Inflammatory macrophage treated with lipopolysaccharide for 4 hours (primary cell): ENCODE measurements around the gene ZNF710.

Experiments
- DNase-seq: peaks from one replicate; pipeline ENCODE4 v3.0.0-alpha.2; 2020

Gene ZNF710

DNA sequence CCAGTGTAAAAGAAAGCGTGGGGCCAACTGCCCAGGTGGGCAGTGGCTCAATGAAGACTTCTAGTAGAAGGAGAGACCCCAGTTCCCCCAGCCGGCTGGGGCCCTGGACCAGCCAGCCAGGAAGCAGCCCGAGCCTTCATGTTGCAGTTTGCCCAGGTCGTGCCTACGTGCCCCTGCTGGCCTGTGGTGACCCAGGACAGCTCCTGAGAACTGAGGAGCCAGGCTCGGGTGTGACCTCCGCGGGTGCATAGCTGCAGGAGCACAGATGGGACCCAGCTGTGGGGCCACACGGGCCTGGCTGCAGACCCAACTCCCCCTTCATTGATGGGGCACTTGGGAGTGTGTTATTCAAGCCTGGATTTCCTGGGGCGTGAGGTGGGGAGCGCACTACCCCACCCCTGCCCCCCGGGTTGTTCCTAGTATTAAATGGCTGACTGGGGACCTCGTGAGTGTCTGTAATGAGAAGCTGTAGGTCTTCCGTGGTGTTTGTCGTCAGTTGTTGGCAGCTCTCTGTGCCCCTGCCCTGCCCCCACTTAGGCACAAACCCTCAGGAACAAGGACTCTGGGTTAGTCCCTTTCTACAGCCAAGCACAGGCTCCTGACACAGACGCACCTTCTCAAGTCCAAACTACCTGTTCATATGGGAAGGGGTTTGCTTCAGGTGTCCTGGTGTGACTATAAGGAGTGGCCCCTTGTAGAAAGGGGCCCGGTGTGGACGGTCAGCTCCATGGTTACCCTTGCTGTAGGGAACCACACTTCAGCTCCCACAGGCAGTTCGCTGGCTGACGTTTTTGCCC lies 62.0 kb downstream of the ZNF710 start:
- DNase-seq, result no peak

DNA sequence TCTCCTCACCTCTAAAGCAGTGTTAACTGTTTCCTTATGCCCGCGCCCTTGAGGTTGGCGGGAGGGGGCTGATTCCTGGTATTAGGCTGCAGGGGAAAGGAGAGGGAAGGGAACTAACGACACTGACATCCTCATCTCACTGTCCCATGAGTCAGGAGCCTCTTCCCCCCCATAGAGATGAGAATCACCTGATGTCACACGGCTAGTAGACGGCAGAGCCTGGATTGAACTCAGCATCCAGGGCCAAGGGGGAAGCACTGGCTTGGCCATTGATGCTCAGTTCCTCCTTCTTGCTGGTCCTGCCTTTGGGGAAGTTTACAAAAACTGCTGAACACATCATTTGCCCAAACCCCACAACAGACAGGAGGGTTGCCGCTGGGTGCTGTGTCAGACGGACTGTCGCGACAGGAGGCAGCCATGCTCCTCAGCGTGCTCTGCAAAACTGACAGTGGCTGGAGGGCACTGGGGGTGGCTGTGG lies 62.7 kb downstream of the ZNF710 start:
- peak; percentile 92 for DNase-seq

DNA sequence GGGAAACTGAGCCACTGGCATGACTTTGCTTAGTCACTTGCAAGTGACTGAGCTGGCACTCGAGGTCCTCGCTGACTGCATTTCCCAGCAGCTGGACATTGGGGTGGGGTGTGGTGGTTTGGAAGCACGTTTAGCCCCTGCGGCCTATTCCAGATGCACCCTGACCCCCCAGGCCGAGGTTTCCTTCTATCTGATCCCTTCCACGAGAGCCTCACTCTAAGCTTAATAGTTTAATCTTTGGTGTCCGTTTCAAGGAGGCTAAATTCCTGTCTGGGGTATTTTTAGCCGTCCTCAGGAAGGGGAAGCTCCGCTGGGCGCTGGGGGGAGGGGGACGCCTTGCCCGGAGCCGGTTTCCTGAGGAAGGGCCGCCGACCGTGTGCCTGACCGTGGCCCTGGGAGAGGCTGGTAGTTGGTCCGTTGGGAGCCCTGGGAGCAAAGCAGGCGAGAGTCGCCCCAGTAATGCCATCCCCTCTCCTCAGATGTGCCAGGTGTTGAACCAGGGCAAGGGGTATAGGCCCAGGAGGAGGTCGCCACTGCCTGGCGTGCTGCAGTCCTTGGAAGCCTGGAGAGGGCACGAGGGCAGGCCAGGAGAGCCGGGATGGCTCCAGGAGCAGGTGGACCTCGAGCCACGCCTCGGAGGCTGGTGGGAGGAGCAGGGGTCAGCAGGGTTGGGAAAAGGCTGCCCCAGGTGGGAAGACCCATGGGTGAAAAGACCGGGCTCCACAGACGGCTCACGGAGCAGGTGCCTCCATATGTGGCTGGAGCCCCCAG lies 64.0 kb downstream of the ZNF710 start:
- DNase-seq, result peak; percentile 52

DNA sequence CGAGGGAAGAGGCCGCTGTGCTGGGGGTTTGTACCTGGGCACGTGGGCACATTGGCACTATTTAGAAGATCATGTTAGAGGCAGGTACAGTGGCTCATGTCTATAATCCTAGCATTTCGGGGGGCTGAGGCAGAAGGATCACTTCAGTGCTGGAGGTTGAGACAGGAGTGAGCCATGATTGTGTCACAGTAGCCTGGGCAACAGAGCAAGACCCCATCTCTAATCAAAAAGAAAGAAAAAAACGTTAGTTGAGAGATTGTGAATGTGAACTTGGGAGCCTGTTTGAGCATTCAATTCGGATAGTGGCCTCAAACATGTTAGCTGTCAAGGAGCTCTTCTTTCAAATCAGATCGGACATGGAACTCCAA lies 64.5 kb downstream of the ZNF710 start:
- DNase-seq, result no peak

DNA sequence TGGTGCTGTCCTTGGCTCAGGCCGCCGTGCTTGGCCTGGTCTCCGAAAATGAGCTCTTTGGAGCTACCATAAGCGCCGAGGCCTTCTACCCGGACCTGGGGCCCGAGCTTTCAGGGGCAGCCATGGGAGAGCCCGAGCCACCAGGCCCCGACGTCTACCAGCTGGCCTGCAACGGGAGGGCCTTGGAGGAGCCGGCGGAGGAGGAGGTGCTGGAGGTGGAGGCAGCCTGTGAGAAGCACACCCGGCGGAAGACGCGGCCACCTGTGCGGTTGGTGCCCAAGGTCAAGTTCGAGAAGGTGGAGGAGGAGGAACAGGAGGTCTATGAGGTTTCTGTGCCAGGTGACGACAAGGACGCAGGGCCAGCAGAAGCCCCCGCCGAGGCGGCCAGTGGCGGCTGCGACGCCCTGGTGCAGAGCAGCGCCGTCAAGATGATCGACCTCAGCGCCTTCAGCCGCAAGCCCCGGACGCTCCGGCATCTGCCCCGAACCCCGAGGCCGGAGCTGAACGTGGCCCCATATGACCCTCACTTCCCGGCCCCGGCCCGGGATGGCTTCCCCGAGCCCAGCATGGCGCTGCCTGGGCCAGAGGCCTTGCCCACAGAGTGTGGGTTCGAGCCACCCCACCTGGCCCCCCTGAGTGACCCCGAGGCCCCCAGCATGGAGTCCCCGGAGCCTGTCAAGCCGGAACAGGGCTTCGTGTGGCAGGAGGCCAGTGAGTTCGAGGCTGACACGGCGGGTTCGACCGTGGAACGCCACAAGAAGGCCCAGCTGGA lies 66.2 kb downstream of the ZNF710 start:
- DNase-seq, result no peak

DNA sequence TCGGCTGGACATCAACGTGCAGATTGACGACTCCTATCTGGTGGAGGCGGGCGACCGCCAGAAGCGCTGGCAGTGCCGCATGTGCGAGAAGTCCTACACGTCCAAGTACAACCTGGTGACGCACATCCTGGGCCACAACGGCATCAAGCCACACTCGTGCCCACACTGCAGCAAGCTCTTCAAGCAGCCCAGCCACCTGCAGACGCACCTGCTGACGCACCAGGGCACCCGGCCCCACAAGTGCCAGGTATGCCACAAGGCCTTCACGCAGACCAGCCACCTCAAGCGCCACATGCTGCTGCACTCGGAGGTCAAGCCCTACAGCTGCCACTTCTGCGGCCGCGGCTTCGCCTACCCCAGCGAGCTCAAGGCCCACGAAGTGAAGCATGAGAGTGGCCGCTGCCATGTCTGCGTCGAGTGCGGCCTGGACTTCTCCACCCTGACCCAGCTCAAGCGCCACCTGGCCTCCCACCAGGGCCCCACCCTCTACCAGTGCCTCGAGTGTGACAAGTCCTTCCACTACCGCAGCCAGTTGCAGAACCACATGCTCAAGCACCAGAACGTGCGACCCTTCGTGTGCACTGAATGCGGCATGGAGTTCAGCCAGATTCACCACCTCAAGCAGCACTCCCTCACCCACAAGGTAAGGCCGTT lies 67.0 kb downstream of the ZNF710 start:
- DNase-seq, result no peak

DNA sequence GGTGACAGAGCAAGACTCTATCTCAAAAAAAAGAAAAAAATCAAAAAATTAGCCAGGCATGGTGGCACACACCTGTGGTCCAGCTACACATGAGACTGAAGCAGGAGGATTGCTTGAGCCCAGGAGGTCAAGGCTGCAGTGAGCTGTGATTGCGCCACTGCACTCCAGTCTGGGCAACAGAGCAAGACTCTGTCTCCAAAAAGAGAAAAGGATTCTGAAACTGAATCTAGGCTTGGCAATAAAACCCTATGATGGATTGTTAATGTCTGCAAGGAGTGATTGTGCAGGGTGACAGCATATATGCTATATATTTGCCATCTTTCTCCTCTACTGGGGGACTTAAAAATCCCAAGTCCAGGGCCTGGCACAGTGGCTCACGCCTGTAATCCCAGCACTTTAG lies 69.5 kb downstream of the ZNF710 start:
- peak; percentile 68 for DNase-seq

DNA sequence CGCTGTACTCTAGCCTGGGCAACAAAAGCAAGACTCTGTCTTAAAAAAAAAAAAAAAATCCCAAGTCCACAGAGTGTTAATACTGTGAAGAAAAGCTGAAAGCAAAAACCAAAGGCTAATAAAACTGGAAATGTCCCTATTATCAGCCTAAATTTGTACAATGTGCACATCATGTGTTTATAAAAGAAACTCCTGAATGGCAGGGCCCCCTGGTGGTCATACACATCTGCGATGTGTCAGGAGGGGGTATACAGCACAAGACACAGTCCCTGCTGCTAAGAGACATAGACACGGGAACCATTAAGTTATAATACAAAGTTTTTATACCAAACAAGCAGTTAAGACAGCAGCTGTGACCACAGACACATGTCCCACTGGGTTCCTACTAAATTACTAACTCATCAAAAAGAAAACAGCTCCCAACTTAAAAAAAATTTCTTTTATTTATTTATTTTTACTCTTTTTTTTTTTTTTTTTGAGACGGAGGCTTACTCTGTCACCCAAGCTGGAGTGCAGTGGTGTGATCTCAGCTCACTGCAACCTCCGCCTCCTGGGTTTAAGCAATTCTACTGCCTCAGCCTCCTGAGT lies 70.2 kb downstream of the ZNF710 start:
- peak; percentile 88 for DNase-seq

DNA sequence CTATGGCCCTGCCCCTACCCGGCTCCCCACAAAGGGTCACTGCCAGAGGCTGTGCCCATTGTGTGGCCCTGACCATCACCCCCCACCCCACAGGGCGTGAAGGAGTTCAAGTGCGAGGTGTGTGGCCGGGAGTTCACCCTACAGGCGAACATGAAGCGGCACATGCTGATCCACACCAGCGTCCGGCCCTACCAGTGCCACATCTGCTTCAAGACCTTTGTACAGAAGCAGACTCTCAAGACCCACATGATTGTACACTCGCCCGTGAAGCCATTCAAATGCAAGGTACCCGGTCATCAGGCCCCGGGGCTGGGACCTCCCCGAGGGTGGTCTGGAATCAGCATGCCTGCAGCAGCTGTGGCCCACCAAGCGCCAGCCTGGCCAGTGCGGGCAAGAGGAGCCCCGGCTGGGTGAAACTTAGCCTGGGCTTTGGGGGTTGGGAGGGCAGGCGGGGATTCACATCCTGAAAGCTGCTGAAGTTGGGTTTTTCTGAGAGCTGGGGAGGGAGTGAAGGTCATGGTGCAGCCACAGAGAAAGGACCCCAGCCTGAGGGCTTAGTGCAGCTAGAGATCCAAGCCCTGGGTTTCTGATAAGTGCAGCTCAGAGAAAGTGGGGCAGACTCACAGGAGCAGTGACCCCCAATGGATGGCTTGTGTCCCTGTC lies 72.0 kb downstream of the ZNF710 start:
- no peak for DNase-seq

DNA sequence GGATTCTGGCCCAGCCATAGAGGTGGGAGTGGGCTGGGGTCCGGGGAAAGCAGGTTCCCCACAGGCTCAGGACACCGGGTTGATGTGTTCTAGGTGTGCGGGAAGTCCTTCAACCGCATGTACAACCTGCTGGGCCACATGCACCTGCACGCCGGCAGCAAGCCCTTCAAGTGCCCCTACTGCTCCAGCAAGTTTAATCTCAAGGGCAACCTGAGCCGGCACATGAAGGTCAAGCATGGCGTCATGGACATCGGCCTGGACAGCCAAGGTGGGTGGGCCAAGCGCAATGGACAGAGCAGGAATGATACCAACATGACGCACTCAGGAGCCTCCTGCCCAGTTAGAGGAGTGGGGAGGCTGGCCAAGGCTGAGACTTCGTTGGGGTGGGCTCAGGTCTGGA lies 72.9 kb downstream of the ZNF710 start:
- no peak for DNase-seq

DNA sequence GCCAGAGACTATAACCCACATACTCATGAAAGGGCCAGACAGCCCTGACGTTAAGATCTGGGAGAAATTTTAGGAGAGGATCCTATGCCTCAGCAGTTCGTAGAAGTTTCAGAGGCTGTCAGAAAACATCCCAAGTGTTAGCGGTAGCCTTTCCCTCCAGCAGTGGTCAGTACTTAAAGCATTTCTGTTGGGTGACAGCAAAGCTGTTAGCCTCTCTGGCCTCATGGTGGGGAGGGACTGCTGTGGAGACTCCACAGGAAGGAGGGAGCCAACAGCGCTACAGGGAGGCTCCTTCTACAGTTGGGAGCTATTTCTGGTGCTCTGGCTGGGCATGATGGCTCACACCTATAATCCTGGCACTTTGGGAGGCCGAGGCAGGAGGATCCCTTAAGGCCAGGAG lies 73.8 kb downstream of the ZNF710 start:
- DNase-seq, result no peak

DNA sequence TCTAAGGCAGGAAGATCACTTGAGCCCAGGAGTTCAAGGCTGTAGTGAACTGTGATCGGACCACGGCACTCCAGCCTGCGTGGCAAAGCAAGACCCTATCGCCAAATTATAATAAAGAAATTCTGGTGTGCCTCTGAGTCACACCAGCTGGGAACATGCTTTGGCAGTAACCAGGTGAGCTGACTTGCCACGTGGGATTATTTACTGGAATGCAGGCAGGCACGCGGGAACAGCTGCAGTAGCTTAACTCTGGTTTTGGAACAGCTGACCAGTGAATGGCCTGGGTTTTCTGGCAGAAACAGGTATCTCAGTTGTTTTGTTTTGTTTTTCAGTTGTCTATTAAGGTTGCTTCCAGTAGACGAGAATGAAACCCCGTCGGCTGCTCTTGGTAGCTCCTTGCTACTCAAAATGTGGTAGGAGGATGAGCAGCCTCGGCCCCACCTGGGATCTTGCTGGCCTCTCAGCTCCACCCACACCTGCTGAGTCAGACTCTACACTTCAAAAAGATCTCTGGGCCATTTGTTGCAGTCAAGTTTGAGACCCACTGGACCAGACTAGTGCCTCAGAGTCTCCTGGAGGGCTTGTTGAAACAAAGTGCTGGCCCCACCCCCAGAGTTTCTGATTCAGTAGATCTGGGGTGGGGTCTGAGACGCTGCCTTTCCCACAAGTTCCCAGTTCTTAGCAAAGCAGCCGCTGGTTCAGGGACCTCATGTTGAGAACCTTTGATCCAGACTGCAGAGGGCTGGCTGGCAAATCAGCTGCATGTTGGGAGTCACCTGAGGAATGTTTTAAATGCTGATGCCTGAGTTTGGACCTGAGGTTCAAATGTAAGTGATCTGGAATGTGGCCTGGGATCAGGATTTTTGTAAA lies 74.5 kb downstream of the ZNF710 start:
- DNase-seq, result no peak

DNA sequence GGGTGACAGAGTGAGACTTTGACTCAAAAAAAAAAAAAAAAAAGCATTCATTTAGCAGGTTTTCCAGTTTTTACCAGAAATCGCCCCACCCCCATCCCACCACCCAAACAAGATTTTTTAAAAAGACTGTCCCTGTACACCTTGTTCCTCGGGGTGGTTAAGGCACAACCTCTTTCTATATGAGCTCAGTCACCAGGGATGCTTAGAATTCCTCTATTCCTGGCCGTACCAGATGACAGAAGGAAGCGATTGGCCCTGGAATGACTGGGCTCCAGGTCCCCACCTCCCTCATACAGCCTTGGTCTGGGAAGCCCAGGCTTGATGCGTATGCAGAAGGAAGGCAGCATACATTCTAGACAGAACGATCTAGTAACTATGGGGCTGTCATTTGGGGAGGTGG lies 75.6 kb downstream of the ZNF710 start:
- no peak for DNase-seq

DNA sequence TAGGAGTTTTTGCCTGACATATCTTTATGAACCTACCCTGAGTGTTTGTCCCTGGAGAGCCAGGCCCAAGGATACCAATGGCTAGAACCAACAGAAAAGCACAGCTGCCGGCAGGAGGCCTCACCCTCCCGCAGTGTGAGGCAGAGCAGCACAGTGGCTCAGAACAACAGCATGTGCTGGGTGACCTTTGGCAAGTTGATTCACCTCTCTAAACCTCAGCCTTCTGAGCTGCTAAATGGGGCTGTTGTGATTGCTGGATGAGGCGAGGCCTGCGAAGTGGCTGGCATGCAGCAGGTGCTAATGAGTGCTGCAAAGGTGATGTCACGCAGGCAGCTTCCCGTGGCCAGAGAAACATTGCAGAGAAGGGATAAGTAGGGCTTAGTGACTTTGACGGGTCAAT lies 77.8 kb downstream of the ZNF710 start:
- no peak for DNase-seq

DNA sequence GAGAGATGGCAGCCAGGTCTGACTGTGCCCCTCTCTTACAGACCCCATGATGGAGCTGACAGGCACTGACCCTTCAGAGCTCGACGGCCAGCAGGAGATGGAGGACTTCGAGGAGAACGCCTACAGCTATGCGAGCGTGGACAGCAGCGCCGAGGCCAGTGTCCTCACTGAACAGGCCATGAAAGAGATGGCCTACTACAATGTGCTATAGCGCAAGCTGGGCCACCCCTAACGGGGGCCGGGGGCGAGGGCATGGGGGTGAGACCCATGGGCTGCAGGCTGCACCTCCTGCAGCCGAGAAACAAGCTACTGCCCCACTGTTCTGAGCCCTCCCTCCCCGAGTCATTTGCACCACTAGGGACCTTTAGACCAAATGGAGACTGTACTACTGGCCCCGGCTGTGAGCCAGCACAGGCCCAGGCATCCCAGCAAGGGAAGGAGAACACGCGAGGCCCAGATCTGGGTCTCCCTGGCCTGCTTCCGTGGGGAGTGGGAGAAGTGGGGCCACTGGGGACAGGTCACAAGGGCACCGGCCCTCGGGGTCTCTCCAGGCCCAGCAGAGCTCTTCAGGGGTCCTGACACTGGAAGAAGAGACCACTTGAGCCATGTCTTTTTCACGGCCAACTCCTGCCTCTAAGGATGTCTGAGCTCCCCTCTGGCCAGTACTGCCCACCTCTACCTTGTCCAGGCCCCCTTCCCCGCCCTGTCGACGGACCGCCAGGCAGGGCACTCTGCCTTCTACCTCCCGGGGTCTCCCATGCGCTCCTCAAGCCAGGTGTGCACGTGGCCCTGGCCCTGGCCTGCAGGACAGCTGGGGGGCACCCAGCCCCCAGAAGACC lies 78.7 kb downstream of the ZNF710 start:
- no peak for DNase-seq

DNA sequence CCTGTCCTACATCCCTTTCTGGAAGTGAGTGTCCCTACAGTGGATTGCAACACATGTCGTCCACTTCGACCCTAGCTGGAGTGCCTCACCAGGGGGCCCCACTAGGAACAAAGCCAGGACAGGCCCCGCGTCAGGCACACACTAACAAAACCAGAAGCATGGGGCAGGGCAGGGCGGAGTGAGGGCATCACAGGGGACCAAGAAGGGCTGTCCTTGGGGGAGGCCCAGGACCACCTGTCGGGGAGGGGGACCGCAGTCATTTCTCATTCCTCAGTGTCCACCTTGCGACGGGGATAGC lies 79.3 kb downstream of the ZNF710 start:
- no peak for DNase-seq

DNA sequence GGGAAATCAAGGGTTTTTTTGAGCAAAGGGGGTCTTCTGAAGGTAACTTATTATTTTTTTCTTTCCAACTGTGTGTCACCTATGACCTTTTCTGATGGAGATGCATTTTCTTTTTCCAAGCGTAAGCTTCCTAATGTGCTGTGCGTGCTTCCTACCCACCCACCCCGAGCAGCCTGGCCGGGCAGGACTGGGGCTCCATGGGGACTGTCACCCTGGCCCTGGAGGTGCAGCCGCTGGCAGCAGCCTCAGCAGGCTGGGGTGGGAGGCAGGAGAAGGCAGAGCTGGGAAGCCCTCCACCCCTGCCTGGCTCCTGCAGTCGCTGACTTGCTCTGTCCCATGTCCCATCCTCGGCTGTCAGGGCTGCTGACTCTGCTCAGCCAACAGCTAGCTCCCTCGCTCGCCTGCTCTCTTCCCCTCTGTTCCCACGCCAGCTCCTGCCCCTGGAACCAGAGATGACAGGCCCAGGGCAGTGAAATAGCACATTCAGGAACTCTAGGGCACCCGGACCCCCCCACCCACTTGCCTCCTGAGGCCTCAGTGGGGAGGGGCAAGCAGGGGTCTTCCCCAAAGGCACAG lies 79.8 kb downstream of the ZNF710 start:
- DNase-seq, result no peak

DNA sequence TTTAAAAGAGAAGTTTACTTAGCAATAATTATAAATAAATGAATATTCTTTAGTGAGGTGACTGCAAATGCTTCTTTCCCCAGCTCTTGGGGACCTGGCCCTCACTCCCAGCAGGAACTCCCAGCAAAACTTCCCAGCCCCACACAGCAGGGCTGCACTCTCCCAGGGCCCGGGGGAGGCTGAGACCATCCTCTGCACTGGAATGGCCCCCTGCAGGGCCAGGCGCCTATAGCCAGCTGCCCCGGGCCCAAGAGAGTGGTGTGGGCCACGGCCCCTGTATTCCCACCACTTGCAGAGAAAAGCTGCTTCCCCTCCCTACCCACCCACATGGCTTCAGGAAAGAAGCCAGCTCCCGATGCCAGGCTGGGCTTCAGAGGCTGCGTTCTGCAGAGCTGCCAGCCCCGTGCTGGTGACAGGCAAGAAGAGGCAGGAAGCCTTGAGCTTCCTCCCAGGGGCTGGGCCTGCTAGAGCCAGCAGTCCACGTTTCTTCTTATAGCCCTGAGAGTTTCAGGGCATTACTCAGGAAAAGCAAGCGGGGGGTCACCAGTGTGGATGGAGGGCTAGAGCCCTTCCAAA lies 81.1 kb downstream of the ZNF710 start:
- DNase-seq, result no peak

DNA sequence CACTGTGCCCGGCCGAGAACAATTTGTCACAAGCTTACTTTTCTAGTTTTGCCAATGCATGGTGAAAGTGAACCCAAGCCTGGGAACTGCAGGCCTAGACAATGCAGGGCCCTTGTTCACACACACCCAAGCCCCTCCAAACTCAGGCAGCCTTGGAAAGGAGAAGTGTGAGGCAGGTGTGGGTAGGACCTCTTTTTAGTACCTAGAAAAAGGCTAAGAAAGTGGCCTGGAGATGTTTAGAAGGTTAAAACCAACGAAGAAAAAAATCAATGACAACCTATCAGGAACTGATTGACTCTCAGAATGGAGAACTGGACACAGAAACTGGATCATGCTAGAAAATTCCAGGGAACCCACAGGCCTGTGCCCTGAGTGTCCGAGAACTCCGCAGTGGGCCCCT lies 82.3 kb downstream of the ZNF710 start:
- no peak for DNase-seq
